CD14-positive monocyte (primary cell): ENCODE data around the gene UGGT2. TPM values are rescaled to one million over a fixed set of nuclear protein-coding genes. Genes with fewer than 3 reads are reported as not detected.

ENCODE experiments used
- DNase-seq, 3 donors: peaks; one replicate each; pipeline ENCODE4 v3.0.0-alpha.2; 2011 to 2022
- H2AFZ ChIP-seq: 2 replicates; pipeline ENCODE4 v1.6.0; 2012; ENCODE audit warnings: mild to moderate bottlenecking, low read depth, low read length, inconsistent platforms; ENCODE audit not compliant: insufficient read depth, poor library complexity, severe bottlenecking
- H3K27ac ChIP-seq, 2 donors: 1 replicate in 1 of 2; 2 replicates in 1 of 2; pipeline ENCODE4 v1.5.1; 2012 to 2013; ENCODE audit warnings: low read length in 2 of 2, control low read depth in 1 of 2, inconsistent platforms in 1 of 2, low read depth in 1 of 2, mild to moderate bottlenecking in 1 of 2
- H3K27me3 ChIP-seq, 2 donors: one replicate each; pipeline versions ENCODE4 v1.6.0 to v1.6.1; 2011 to 2013; ENCODE audit warnings: low read length in 2 of 2; ENCODE audit not compliant: control insufficient read depth in 2 of 2, insufficient read depth in 2 of 2
- H3K36me3 ChIP-seq, 2 donors: replicated peaks in 1 of 2; 1 replicate in 1 of 2; 2 replicates in 1 of 2; pipeline versions ENCODE4 v1.5.1 to v1.6.1; 2012 to 2013; ENCODE audit warnings: low read length in 2 of 2, control low read depth in 1 of 2, inconsistent platforms in 1 of 2, mild to moderate bottlenecking in 1 of 2; ENCODE audit not compliant: insufficient read depth in 2 of 2, control insufficient read depth in 1 of 2
- H3K4me1 ChIP-seq, 2 donors: 1 replicate in 1 of 2; 2 replicates in 1 of 2; pipeline versions ENCODE4 v1.5.1 to v1.6.1; 2012 to 2013; ENCODE audit warnings: low read length in 2 of 2, control low read depth in 1 of 2, inconsistent platforms in 1 of 2, mild to moderate bottlenecking in 1 of 2, moderate library complexity in 1 of 2; ENCODE audit not compliant: insufficient read depth in 2 of 2, control insufficient read depth in 1 of 2
- H3K4me2 ChIP-seq: replicated peaks from 2 replicates; pipeline ENCODE3; 2012; ENCODE audit warnings: low read length, moderate library complexity, mild to moderate bottlenecking; ENCODE audit not compliant: poor library complexity, severe bottlenecking; ENCODE audit errors: extremely low read depth
- H3K4me3 ChIP-seq, 3 experiments: fragments of 200-600 bp in 1 of 3; sonication (generic) in 1 of 3; replicated peaks in 1 of 3; 1 replicate in 2 of 3; 2 replicates in 1 of 3; pipeline ENCODE4 v1.5.1; 2011 to 2013; ENCODE audit warnings: low read length in 3 of 3, mild to moderate bottlenecking in 3 of 3, control low read depth in 2 of 3, low read depth in 2 of 3, inconsistent platforms in 1 of 3, moderate library complexity in 1 of 3
- H3K79me2 ChIP-seq: 2 replicates; pipeline ENCODE4 v1.6.0; 2012; ENCODE audit warnings: mild to moderate bottlenecking, control low read depth, inconsistent platforms, low read length, moderate library complexity; ENCODE audit not compliant: insufficient read depth
- H3K9ac ChIP-seq: 2 replicates; pipeline ENCODE4 v1.6.0; 2017; ENCODE audit warnings: low read length, mild to moderate bottlenecking; ENCODE audit not compliant: insufficient read depth, poor library complexity, severe bottlenecking
- H3K9me3 ChIP-seq, 2 donors: replicated peaks in 1 of 2; 1 replicate in 1 of 2; 2 replicates in 1 of 2; pipeline versions ENCODE4 v1.5.1 to v1.6.1; 2012 to 2013; ENCODE audit warnings: low read length in 2 of 2, control low read depth in 1 of 2; ENCODE audit not compliant: control insufficient read depth in 1 of 2, insufficient read depth in 1 of 2
- H4K20me1 ChIP-seq: 2 replicates; pipeline ENCODE4 v1.6.0; 2012; ENCODE audit warnings: mild to moderate bottlenecking, low read length, control low read depth, moderate library complexity; ENCODE audit not compliant: insufficient read depth
- H3K27ac Mint-ChIP-seq, 7 donors: one replicate each; pipeline ENCODE4 v1.8.0; 2020; ENCODE audit warnings: mild to moderate bottlenecking in 7 of 7, mixed read lengths in 7 of 7, moderate library complexity in 6 of 7, inconsistent platforms in 2 of 7
- H3K27me3 Mint-ChIP-seq, 3 donors: one replicate each; pipeline ENCODE4 v1.8.0; 2021 to 2022; ENCODE audit warnings: low read depth in 3 of 3, mild to moderate bottlenecking in 3 of 3, mixed read lengths in 3 of 3, moderate library complexity in 3 of 3, inconsistent platforms in 1 of 3
- H3K36me3 Mint-ChIP-seq, 2 donors: one replicate each; pipeline ENCODE4 v1.8.0; 2020; ENCODE audit warnings: mixed read lengths in 2 of 2, inconsistent platforms in 1 of 2, mild to moderate bottlenecking in 1 of 2
- H3K4me1 Mint-ChIP-seq: one replicate; pipeline ENCODE4 v1.8.0; 2020; ENCODE audit warnings: mild to moderate bottlenecking, mixed read lengths
- H3K4me3 Mint-ChIP-seq, 2 donors: one replicate each; pipeline ENCODE4 v1.8.0; 2020; ENCODE audit warnings: mild to moderate bottlenecking in 2 of 2, mixed read lengths in 2 of 2, moderate library complexity in 1 of 2
- H3K9me3 Mint-ChIP-seq, 7 donors: one replicate each; pipeline ENCODE4 v1.8.0; 2020 to 2022; ENCODE audit warnings: mixed read lengths in 7 of 7, mild to moderate bottlenecking in 6 of 7, moderate library complexity in 6 of 7, inconsistent platforms in 2 of 7
- CTCF ChIP-seq: fragments of 200-600 bp; IDR thresholded peaks from one replicate; pipeline ENCODE4 v1.8.0; 2022; ENCODE audit warnings: antibody characterized with exemption, mild to moderate bottlenecking
- WGBS: methylation state at CpG from one replicate; pipeline ENCODE4 v1.1.5; 2013; ENCODE audit warnings: missing lambda C conversion rate; ENCODE audit not compliant: insufficient coverage; 5-methylcytosine and 5-hydroxymethylcytosine counted together
- intact Hi-C, 2 donors: fragments of 100-400 bp; cut with micrococcal nuclease; formaldehyde crosslinking; loops; one replicate each; pipeline versions ENCODE4 v1.15.0 to v1.15.1; 2023
- polyA plus RNA-seq, 3 donors: library from polyadenylated mRNA; depleted of rRNA in 1 of 3; unstranded in 2 of 3; stranded (reverse) in 1 of 3; fragments of 300-500 nt in 2 of 3; fragments of >200 nt in 1 of 3; fragmentation: Illumina TruSeq in 2 of 3; gene quantifications; 1 replicate in 2 of 3; 2 replicates in 1 of 3; pipeline ENCODE4 v1.2.3, GENCODE V29; 2012 to 2021

UGGT2 gene
- polyA plus RNA-seq, 3 donors = 4.0 to 6.3 (median 5.6) TPM

DNA sequence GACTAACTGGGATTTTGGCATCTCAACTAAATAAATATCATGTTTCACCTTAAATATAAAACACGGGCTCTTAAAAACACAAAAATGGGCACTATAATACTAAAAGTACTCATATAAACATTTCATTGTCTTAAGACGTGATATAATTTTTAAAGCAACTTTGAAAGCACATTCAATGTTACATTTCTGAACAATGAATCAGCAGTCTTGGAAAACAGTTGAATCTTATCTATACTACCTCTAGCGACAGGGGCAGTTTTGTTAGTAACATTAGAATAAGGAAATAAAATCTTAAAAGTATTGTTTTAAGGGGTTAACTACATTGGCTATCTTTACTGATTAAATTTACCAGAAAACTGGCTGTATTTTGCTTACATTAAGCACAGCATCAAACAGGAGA is 156.9 kb downstream of the UGGT2 start:
- Histone ChIP-seq H3K27me3 (no peaks in the 10 kb centered on the region), H3K4me1 (no peaks in the 10 kb centered on the region), H3K4me3 (no peak overlapping the region), H3K79me2 (no peaks in the 10 kb centered on the region), H3K4me2 (no peak overlapping the region), H3K36me3 (no peaks in the 10 kb centered on the region), H3K27ac (no peak overlapping the region), H3K9me3 (no peaks in the 10 kb centered on the region), H4K20me1 (no peaks in the 10 kb centered on the region), H3K9ac (no peak overlapping the region), H2AFZ (no peak overlapping the region)
- Mint-ChIP-seq H3K4me1 (no peaks in the 10 kb centered on the region), H3K9me3 (no peaks in the 10 kb centered on the region), H3K27me3 (no peaks in the 10 kb centered on the region), H3K4me3 (no peak overlapping the region), H3K27ac (no peak overlapping the region), H3K36me3 (peaks cover 12% of the 10 kb centered on the region in 2 donors)
- no peak for TF ChIP-seq CTCF
- intact Hi-C loops = no loop called here
- WGBS = no CpG with 5 or more reads among the region's 3 CpGs
- no peak for DNase-seq

DNA sequence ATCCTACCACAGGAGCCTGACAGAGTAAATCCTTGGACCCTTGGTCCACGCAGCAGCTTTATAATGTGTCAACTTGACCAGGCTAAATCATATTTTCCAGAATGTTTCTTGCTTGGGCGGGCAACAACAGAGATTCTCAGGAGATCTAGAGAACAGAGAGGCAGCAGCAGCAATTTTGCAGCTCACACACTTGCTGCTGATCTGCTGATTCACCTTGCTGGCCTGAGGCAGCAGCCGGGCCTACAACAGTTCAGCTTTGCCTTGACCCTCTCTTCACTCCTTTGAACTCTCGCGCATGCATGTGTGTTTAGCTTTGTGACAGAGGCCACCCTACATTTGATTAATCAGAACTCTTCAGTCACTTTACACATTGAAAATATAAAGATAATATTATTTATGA is 159.3 kb downstream of the UGGT2 start:
- no peaks in the 10 kb centered on the region for H3K9me3 Mint-ChIP-seq
- H2AFZ ChIP-seq = no peak overlapping the region
- no peak overlapping the region for H3K9ac ChIP-seq
- WGBS = 100% methylated on average over 3 of the region's 5 CpGs
- peaks cover 12 to 17% of the 10 kb centered on the region in 2 donors for H3K36me3 Mint-ChIP-seq
- H3K79me2 ChIP-seq = no peaks in the 10 kb centered on the region
- H3K4me3 ChIP-seq = no peak overlapping the region
- no peak overlapping the region for H3K27ac Mint-ChIP-seq
- no peaks in the 10 kb centered on the region for H3K27me3 Mint-ChIP-seq
- no peak overlapping the region for H3K4me3 Mint-ChIP-seq
- H3K27me3 ChIP-seq = no peaks in the 10 kb centered on the region
- H4K20me1 ChIP-seq = no peaks in the 10 kb centered on the region
- H3K9me3 ChIP-seq = no peaks in the 10 kb centered on the region
- H3K4me2 ChIP-seq = no peak overlapping the region
- H3K4me1 Mint-ChIP-seq = no peaks in the 10 kb centered on the region
- no peak overlapping the region for H3K27ac ChIP-seq
- no peak for DNase-seq
- intact Hi-C loops = no loop called here
- peaks cover 5 to 14% of the 10 kb centered on the region in 2 donors for H3K36me3 ChIP-seq
- H3K4me1 ChIP-seq = no peaks in the 10 kb centered on the region
- no peak for TF ChIP-seq CTCF
